ENCODE results near the gene ANKRD2. TPM values are rescaled to one million over a fixed set of nuclear protein-coding genes. Genes with fewer than 3 reads are reported as not detected.

The ANKRD2 gene
- total and polyA plus RNA-seq, 10 of the 15 experiments (the other 5 are each of a cell fraction or from before 2014, with no cell fraction given) = 0.18 to 0.23 TPM; not detected in 8

DNA sequence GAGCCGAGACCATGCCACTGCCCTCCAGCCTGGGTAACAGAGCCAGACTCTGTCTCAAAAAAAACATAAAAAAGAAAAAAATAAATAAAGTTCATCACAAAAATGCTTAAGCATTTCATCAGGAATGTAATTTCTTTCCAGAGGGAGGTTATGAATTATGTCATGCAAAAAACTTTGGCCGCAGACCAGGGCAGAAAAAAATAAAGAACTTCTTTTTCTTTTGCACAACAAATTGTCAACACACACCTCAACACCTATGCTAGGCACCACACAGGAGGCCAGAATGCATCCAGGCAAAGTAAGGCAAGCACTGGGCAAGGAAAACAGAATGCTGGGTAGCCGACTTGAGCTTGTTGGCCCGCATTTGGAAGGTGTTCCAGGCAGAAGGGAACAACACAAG, 20.8 kb downstream of the ANKRD2 start (continued):
- TF ChIP-seq, protein P1, sequence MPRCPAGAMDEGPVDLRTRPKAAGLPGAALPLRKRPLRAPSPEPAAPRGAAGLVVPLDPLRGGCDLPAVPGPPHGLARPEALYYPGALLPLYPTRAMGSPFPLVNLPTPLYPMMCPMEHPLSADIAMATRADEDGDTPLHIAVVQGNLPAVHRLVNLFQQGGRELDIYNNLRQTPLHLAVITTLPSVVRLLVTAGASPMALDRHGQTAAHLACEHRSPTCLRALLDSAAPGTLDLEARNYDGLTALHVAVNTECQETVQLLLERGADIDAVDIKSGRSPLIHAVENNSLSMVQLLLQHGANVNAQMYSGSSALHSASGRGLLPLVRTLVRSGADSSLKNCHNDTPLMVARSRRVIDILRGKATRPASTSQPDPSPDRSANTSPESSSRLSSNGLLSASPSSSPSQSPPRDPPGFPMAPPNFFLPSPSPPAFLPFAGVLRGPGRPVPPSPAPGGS (IDR thresholded peaks at IDR 0.05; ENCODE audit: borderline replicate concordance, insufficient read depth, low read depth, low read length, poor library complexity, severe bottlenecking) = no peak

DNA sequence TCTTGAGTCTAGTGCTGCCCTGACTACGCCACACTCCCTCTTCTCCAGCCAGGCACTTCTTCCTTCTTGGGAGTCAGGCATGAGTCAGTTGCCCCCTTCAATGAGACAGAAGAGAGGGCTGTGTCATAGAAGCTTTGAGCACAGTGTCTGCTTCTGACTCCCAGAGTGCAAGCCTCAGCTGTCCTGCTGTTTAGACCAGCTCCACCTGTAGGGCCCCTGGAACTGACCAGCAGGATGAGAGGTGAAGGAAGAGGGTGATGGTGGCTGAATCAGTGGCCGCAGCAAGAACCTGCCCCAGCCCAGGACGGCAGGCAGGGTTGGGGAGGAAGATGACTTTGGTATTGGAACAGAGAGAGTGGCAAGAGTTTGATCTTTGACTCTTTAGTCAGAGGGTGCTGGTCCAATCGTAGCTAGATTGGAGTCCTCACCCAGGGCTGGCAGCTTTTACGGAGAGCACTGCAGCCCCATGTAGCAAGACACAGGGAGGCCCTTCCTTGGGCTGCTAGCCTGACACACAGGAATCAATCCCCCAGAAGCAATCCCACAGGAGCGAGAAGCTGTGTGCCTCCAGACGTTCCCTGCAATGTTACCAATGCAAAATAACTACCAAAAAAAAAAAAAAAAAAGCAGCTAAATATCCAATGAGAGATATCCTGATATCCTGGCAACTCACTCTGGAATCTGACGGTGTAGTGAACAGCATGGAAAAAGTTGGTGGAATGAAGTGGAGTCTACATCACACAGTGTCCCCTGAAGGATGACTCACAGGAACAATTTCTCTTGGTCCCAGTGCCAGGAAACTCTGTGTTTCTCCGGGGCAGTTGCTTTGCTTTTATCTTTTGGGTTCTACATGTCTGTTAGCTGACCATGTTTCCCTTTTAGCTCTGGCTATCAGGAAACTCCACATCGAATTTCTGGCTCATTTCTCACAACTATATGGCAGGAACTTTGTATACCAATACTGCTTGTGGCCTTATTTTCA, 23.8 kb downstream of the ANKRD2 start:
- in situ Hi-C loops (cut with MboI) (no loop called here), intact Hi-C loops (cut with micrococcal nuclease; ENCODE audit: unreplicated experiment) (no loop called here)
- ChIA-PET SMC1A (ENCODE audit: uncharacterized antibody, unreplicated experiment) (interaction anchor here (1.5 kb wide), 1 partner anchor 9 kb away, joined by 4 read pairs; no protein-coding TSS in a partner anchor), CTCF (interaction anchor here (0.6 kb wide), 1 partner anchor 645 kb away, joined by 3 read pairs; no protein-coding TSS in a partner anchor), RAD21 (ENCODE audit: unreplicated experiment) (no interaction called here), POLR2A (interaction anchor here (0.6 kb wide), 2 partner anchors 19 to 47 kb away, joined by 5 to 6 read pairs; no protein-coding TSS in a partner anchor)
- no TSS peak for BruUV-seq (replicated peaks)
- DNase-seq (ENCODE audit: low read depth, low spot score) = no peak
- Histone ChIP-seq H4K20me1 (ENCODE audit: control insufficient read depth, insufficient read depth) (no peaks in the 10 kb centered on the region), H3K27ac (ENCODE audit: control insufficient read depth, insufficient read depth) (no peak overlapping the region), H3K36me3 (ENCODE audit: control insufficient read depth in 2 of 2, insufficient read depth in 2 of 2, low read length in 1 of 2) (no peaks in the 10 kb centered on the region), H3K79me2 (ENCODE audit: control insufficient read depth, insufficient read depth, low read length) (no peaks in the 10 kb centered on the region), H3K4me1 (ENCODE audit: control insufficient read depth, insufficient read depth, low read length) (no peaks in the 10 kb centered on the region), H3K4me2 (ENCODE audit: control insufficient read depth, insufficient read depth) (no peak overlapping the region), H2AFZ (ENCODE audit: control insufficient read depth, low read depth, low read length) (no peak overlapping the region), H3K4me3 (no peak overlapping the region), H3K9ac (ENCODE audit: control insufficient read depth, insufficient read depth, low read length) (no peak overlapping the region), H3K9me3 (replicated peaks; ENCODE audit: control insufficient read depth, insufficient read depth, low read length) (no peaks in the 10 kb centered on the region), H3K27me3 (replicated peaks in 1 of 2; ENCODE audit: control insufficient read depth in 2 of 2, insufficient read depth in 2 of 2, low read length in 1 of 2) (no peaks in the 10 kb centered on the region; a peak in 1 of 4 replicates)
- ATAC-seq = no peak
- no peak for FAIRE-seq
- WGBS (ENCODE audit: insufficient coverage, insufficient replicate concordance, low lambda C conversion rate, missing lambda C conversion rate) = 31% methylated on average over 10 of the region's 10 CpGs
- no peak for TF ChIP-seq SMAD1 (IDR thresholded peaks at IDR 0.05; ENCODE audit: low read depth, partially characterized antibody)
- TF ChIP-seq RB1 (IDR thresholded peaks at IDR 0.05; ENCODE audit: borderline replicate concordance) = no peak
- no peak for TF ChIP-seq SREBF2 (IDR thresholded peaks at IDR 0.05; ENCODE audit: low read length)
- no peak for TF ChIP-seq ZZZ3 (IDR thresholded peaks at IDR 0.05; ENCODE audit: control insufficient read depth, insufficient read length, low read depth)
- no peak for TF ChIP-seq MEF2A (IDR thresholded peaks at IDR 0.05; ENCODE audit: insufficient read depth, low read depth, low read length)
- TF ChIP-seq HDGF (IDR thresholded peaks at IDR 0.05) = no peak
- no peak for TF ChIP-seq HCFC1 (IDR thresholded peaks at IDR 0.05; ENCODE audit: low read length)
- no peak for TF ChIP-seq STAT1 (conservative IDR thresholded peaks at IDR 0.05)
- TF ChIP-seq SIN3A (IDR thresholded peaks at IDR 0.05; ENCODE audit: low read depth, low read length) = no peak
- TF ChIP-seq CHD2 (IDR thresholded peaks at IDR 0.05; ENCODE audit: borderline replicate concordance, low read depth, low read length) = no peak
- no peak for TF ChIP-seq ESRRA (IDR thresholded peaks at IDR 0.05; ENCODE audit: low read length)
- no peak for TF ChIP-seq FOXK2 (IDR thresholded peaks at IDR 0.05)
- TF ChIP-seq TBL1XR1 (IDR thresholded peaks at IDR 0.05; ENCODE audit: low read depth, low read length) = no peak
- no peak for TF ChIP-seq GATAD2B (conservative IDR thresholded peaks at IDR 0.05; ENCODE audit: low read depth)
- no peak for TF ChIP-seq KDM1A (IDR thresholded peaks at IDR 0.05; ENCODE audit: borderline replicate concordance)
- no peak for TF ChIP-seq NR2F1 (conservative IDR thresholded peaks at IDR 0.05)
- no peak for TF ChIP-seq BRCA1 (IDR thresholded peaks at IDR 0.05; ENCODE audit: low read depth, low read length)

All from GM12878 (cell line).